Kidney epithelial cell (primary cell): Measurements from ENCODE around the gene DUSP2. TPM values are rescaled to one million over a fixed set of nuclear protein-coding genes. Genes with fewer than 3 reads are reported as not detected.

Experiments used
- DNase-seq: peaks from one replicate; pipeline ENCODE4 v3.0.0-alpha.2; 2010; ENCODE audit warnings: low read depth
- H3K27me3 ChIP-seq: 2 replicates; pipeline ENCODE4 v1.6.0; 2011; ENCODE audit warnings: low read length; ENCODE audit not compliant: control insufficient read depth, insufficient read depth
- H3K36me3 ChIP-seq: 2 replicates; pipeline ENCODE4 v1.5.1; 2011; ENCODE audit warnings: low read length; ENCODE audit not compliant: control insufficient read depth, insufficient read depth
- H3K4me3 ChIP-seq: 2 replicates; pipeline ENCODE4 v1.5.1; 2011; ENCODE audit warnings: low read depth, mild to moderate bottlenecking, control low read depth, low read length
- CTCF ChIP-seq: IDR thresholded peaks from 2 replicates; pipeline ENCODE4 v1.5.1; 2011; ENCODE audit warnings: mild to moderate bottlenecking, moderate library complexity, low read length, control low read depth, inconsistent platforms; ENCODE audit not compliant: insufficient read depth, poor library complexity, severe bottlenecking
- total RNA-seq: library from RNA; depleted of rRNA; stranded (reverse); fragments of >200 nt; gene quantifications from 2 replicates; pipeline ENCODE4 v1.2.3, GENCODE V29; 2015

DUSP2 gene
- total RNA-seq, 1 donor from 2014 or later, result 1.7 TPM

DNA sequence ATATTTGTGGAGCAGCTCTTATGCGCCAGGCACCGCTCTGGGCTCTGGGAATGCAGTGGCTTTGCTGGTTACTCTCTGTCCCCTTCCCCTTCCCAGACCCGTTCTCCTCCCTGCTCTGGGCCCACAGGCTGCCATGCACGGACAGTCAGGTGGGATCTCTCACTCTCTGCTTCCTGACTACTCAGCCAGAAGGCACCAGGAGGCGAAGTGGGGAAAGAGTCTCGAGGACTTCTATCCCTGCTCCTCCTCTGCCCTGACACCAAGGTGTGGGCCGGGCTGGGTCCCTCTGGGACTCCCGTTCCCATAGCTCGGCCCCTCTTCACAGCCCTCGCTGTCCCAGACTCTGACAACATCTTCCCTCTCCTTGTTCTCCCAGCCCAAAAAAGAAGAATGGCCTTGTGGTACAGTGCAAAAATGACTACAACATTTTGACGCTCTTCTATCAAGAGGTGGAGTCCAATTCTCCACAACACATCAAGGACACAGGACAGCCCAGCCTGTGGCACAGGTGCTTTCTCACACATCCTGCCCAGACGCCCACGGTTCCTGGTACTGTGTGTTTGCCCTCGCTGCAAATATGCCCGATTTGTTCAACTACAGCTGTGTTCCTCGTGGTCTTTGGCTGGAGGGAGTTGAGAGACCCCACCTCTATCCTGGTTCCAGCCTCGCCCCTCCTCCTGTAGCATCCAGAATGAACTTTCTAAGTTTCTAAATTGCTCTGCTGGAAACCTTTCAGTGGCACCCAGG is 14.0 kb upstream of the DUSP2 start:
- H3K27me3 ChIP-seq, result peaks cover 24% of the 10 kb centered on the region
- TF ChIP-seq CTCF, result no peak
- H3K4me3 ChIP-seq, result no peak overlapping the region
- no peaks in the 10 kb centered on the region for H3K36me3 ChIP-seq
- DNase-seq, result no peak

DNA sequence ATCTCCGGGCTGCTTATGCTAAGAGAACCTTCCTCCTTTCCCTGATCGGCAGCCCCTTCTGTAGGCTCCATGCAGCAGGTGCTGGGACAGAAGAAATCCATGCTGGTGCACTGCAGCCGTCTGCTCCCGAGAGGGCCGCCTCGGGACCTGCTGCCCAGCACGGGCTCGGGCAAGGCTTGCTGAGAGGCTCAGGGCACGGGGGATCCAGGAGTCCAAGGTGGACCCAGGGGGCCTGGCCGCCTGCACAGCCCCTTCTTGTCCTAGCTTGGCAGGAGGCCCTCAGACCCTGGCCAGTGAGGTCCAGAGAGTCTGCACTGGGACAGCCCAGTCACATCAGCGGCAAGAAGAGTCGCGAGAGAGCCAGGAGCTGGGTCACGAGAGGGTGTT is 13.3 kb upstream of the DUSP2 start:
- Histone ChIP-seq H3K27me3 (peaks cover 26% of the 10 kb centered on the region), H3K4me3 (no peak overlapping the region), H3K36me3 (no peaks in the 10 kb centered on the region)
- DNase-seq, result no peak
- TF ChIP-seq CTCF, result no peak

DNA sequence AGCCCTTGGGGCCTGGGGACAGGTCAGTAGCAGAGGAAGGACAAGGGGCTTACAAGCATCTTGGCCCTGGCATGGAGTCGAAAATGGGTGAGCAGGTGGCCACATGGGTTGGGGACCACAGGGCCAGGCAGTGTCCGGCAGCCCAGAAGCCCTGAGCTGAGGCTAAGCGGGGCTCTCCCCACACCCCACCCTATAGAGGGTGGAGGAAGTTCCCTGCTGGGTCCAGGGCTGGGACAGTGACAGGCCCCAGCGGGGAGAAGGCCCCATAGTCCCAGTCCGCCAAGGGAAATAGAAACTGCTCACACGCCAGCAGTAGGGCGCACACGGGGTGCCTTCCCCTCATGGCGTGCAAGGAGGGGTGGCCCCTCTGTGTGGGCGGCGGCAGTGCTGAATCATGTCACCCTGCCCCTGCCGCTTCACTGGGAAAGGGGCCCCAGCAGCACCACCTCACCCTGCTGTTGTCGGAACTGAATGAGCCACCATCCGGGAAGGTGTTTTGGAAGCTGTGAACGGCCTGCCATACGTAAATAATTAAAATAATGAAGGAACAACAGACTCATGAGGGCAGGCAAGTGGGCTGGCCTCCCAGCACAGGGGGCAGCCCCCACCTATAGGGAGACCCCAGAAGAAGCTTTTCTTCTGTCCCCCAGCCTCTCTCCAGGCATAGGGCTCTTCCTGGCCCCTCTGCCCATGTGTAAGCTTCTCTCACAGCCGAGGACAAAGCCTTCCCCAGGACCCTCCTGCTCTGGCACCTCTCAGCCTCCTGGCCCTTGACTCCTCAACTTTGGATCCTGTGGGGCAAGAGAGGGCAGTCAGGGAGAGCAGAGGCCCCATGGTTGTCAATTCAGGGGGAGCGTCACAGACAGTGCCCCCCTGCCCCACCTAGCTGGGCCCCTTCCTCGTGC is 12.7 kb upstream of the DUSP2 start:
- DNase-seq, result no peak
- Histone ChIP-seq H3K4me3 (no peak overlapping the region), H3K27me3 (peaks cover 26% of the 10 kb centered on the region), H3K36me3 (no peaks in the 10 kb centered on the region)
- no peak for TF ChIP-seq CTCF

DNA sequence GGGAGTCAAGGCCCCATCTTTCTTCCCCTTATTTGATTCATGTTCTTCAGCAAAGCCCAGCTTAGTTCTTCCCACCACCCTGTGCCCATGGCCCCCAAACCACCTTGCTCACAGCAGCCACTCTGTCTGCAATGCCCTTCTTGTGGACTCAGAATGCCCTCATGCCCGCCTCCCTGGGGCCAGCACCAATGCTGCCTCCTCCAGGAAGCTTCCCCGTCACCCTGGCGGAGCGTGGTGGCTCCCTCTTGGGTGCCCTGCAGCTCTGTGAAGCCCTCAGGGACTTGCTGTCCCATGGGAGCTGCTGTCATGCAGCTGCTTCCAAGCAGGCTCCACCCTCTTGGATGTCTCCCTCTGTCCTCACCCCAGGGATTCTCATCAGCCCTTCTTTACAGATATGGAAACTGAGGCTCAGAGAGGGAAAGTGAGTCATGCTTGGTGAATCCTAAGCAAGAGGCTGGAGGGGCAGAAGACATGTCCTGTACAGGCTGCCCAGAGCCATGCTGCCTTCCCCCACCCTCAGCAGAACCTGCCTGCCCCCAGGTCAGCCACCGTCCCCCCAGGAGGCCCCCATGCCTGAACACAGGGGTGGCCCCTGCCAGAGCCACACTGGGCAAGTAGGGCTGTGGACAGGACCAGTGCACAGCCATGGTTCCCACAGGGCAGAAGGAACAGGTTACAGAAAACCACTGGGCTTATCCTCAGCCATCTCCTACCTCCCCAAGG is 11.8 kb upstream of the DUSP2 start:
- no peak for DNase-seq
- no peak for TF ChIP-seq CTCF
- Histone ChIP-seq H3K27me3 (peaks cover 26% of the 10 kb centered on the region), H3K36me3 (no peaks in the 10 kb centered on the region), H3K4me3 (no peak overlapping the region)

DNA sequence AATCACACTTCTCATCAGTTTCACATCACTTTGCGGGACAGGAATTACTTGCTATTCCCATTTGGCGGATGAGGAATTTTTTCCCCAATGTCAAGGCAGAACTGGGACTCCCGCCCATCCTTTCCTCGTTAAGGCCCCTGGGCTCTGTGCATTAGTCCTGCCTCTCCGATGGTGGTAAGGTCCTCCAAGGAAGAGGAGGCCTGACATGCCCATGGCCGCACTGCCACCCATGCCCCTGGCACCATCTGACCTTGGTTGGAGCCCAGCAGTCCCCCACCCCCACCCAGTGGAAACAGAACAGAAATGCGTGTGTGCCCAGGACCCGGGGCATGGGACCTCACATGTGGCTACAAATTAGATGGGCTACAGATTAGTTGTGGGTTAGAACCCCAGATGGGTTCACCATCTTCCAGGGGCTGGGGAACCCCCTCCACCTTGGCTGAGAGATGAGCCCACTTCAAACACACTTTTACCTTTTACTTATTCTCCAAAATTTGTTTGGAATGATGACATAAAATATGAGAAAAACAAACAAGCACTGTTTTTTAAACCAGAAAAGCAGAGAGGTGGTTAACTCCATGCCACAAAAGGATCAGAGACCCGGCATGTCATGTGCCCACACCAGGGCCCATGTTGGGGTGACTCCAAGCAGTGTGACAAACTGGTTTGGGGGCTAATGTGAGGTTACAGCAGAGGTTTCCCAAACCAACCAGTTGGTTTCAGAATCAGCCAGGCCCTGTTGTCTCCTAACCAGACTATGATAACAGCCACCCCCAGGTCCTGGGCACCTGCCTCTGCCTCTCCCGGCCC is 11.0 kb upstream of the DUSP2 start:
- H3K36me3 ChIP-seq, result no peaks in the 10 kb centered on the region
- H3K4me3 ChIP-seq, result no peak overlapping the region
- TF ChIP-seq CTCF, result no peak
- H3K27me3 ChIP-seq, result peaks cover 26% of the 10 kb centered on the region
- DNase-seq, result no peak
